ENCODE measurements around the gene GRIA4. TPM values are rescaled to one million over a fixed set of nuclear protein-coding genes. Genes with fewer than 3 reads are reported as not detected.

GRIA4 gene
- polyA plus RNA-seq, 3 donors = not detected

GRCh38 chr11:105856954-105857353 lies 247.1 kb downstream of the GRIA4 start:
- intact Hi-C loops (cut with micrococcal nuclease) = no loop called here
- no peaks in the 10 kb centered on the region for H3K27me3 Mint-ChIP-seq (ENCODE audit: low read depth in 3 of 3)
- Histone ChIP-seq H3K4me3 (replicated peaks in 1 of 3; ENCODE audit: low read depth in 2 of 3, low read length in 3 of 3) (no peak overlapping the region), H3K9ac (ENCODE audit: insufficient read depth, low read length, poor library complexity, severe bottlenecking) (no peak overlapping the region), H3K9me3 (replicated peaks in 1 of 2; ENCODE audit: control insufficient read depth in 1 of 2, insufficient read depth in 1 of 2, low read length in 2 of 2) (no peaks in the 10 kb centered on the region), H3K27me3 (ENCODE audit: control insufficient read depth in 2 of 2, insufficient read depth in 2 of 2, low read length in 2 of 2) (no peaks in the 10 kb centered on the region), H3K79me2 (ENCODE audit: insufficient read depth, low read length) (no peaks in the 10 kb centered on the region), H3K4me1 (ENCODE audit: control insufficient read depth in 1 of 2, insufficient read depth in 2 of 2, low read length in 2 of 2) (no peaks in the 10 kb centered on the region), H4K20me1 (ENCODE audit: insufficient read depth, low read length) (no peaks in the 10 kb centered on the region), H3K4me2 (replicated peaks; ENCODE audit: extremely low read depth, low read length, poor library complexity, severe bottlenecking) (no peak overlapping the region), H2AFZ (ENCODE audit: insufficient read depth, low read depth, low read length, poor library complexity, severe bottlenecking) (no peak overlapping the region), H3K36me3 (replicated peaks in 1 of 2; ENCODE audit: control insufficient read depth in 1 of 2, insufficient read depth in 2 of 2, low read length in 2 of 2) (no peaks in the 10 kb centered on the region), H3K27ac (ENCODE audit: low read depth in 1 of 2, low read length in 2 of 2) (no peak overlapping the region)
- no peak for TF ChIP-seq CTCF (IDR thresholded peaks at IDR 0.05)
- no peaks in the 10 kb centered on the region for H3K4me1 Mint-ChIP-seq
- no CpG with 5 or more reads among the region's 3 CpGs for WGBS (ENCODE audit: insufficient coverage)
- no peak overlapping the region for H3K4me3 Mint-ChIP-seq
- no peak overlapping the region for H3K27ac Mint-ChIP-seq
- no peak for DNase-seq
- H3K36me3 Mint-ChIP-seq = no peaks in the 10 kb centered on the region
- peaks cover 0 to 2% (median 0%) of the 10 kb centered on the region in 7 donors for H3K9me3 Mint-ChIP-seq

GRCh38 chr11:105857728-105858127 lies 247.9 kb downstream of the GRIA4 start:
- no peaks in the 10 kb centered on the region for H3K4me1 Mint-ChIP-seq
- no peak overlapping the region for H3K4me2 ChIP-seq (replicated peaks; ENCODE audit: extremely low read depth, low read length, poor library complexity, severe bottlenecking)
- peaks cover 0 to 2% (median 0%) of the 10 kb centered on the region in 7 donors for H3K9me3 Mint-ChIP-seq
- H2AFZ ChIP-seq (ENCODE audit: insufficient read depth, low read depth, low read length, poor library complexity, severe bottlenecking) = no peak overlapping the region
- no peak overlapping the region for H3K27ac Mint-ChIP-seq
- no peaks in the 10 kb centered on the region for H3K36me3 ChIP-seq (replicated peaks in 1 of 2; ENCODE audit: control insufficient read depth in 1 of 2, insufficient read depth in 2 of 2, low read length in 2 of 2)
- no peaks in the 10 kb centered on the region for H3K36me3 Mint-ChIP-seq
- H4K20me1 ChIP-seq (ENCODE audit: insufficient read depth, low read length) = no peaks in the 10 kb centered on the region
- no peak overlapping the region for H3K9ac ChIP-seq (ENCODE audit: insufficient read depth, low read length, poor library complexity, severe bottlenecking)
- TF ChIP-seq CTCF (IDR thresholded peaks at IDR 0.05) = no peak
- no peak overlapping the region for H3K4me3 ChIP-seq (replicated peaks in 1 of 3; ENCODE audit: low read depth in 2 of 3, low read length in 3 of 3)
- H3K4me3 Mint-ChIP-seq = no peak overlapping the region
- no peaks in the 10 kb centered on the region for H3K9me3 ChIP-seq (replicated peaks in 1 of 2; ENCODE audit: control insufficient read depth in 1 of 2, insufficient read depth in 1 of 2, low read length in 2 of 2)
- intact Hi-C loops (cut with micrococcal nuclease) = no loop called here
- H3K27ac ChIP-seq (ENCODE audit: low read depth in 1 of 2, low read length in 2 of 2) = no peak overlapping the region
- no peaks in the 10 kb centered on the region for H3K4me1 ChIP-seq (ENCODE audit: control insufficient read depth in 1 of 2, insufficient read depth in 2 of 2, low read length in 2 of 2)
- no peaks in the 10 kb centered on the region for H3K27me3 ChIP-seq (ENCODE audit: control insufficient read depth in 2 of 2, insufficient read depth in 2 of 2, low read length in 2 of 2)
- H3K27me3 Mint-ChIP-seq (ENCODE audit: low read depth in 3 of 3) = no peaks in the 10 kb centered on the region
- no peaks in the 10 kb centered on the region for H3K79me2 ChIP-seq (ENCODE audit: insufficient read depth, low read length)
- no peak for DNase-seq
